GM19240 (cell line): ENCODE results near the gene TPM2.
A peak's percentile ranks its signal among the peaks of the same experiment; 100 is the strongest.
"Not testable (repeated sequence)": the region's sequence is repeated elsewhere in the genome, so short reads cannot be mapped to it uniquely, and the experiment has no call there.

Experiments
- DNase-seq: peaks from one replicate; pipeline ENCODE4 v3.0.0; 2011; ENCODE audit warnings: low spot score; ENCODE audit not compliant: insufficient read length

Gene TPM2

GRCh38 chr9:35656831-35657545 lies 32.7 kb downstream of the TPM2 start:
- no peak for DNase-seq

- DNase-seq = no peak
Observed at GRCh38 chr9:35656348-35656747, 33.4 kb downstream of the TPM2 start.

GRCh38 chr9:35653611-35654010 lies 36.1 kb downstream of the TPM2 start:
- no peak for DNase-seq

GRCh38 chr9:35652829-35653209 lies 36.9 kb downstream of the TPM2 start:
- DNase-seq = no peak

- DNase-seq = no peak
Observed at GRCh38 chr9:35651956-35652828, 37.5 kb downstream of the TPM2 start.

GRCh38 chr9:35650341-35651158 lies 39.2 kb downstream of the TPM2 start, which contains the start of gene SIT1:
TSS of gene SIT1 (minus strand) at chr9:35650931. CDS start at chr9:35650853, 78 bp downstream.
- no peak for DNase-seq

- no peak for DNase-seq
Observed at GRCh38 chr9:35649431-35650340, 40.0 kb downstream of the TPM2 start.

GRCh38 chr9:35646533-35647265 lies 43.0 kb downstream of the TPM2 start:
- peak; percentile 82 for DNase-seq

- DNase-seq = no peak
Observed at GRCh38 chr9:35646153-35646532, 43.6 kb downstream of the TPM2 start.

GRCh38 chr9:35645736-35646135 lies 44.0 kb downstream of the TPM2 start:
- not testable (repeated sequence) for DNase-seq

GRCh38 chr9:35643046-35643445 lies 46.7 kb downstream of the TPM2 start:
- DNase-seq = no peak

- DNase-seq = not testable (repeated sequence)
Observed at GRCh38 chr9:35641478-35641877, 48.2 kb downstream of the TPM2 start.

- not testable (repeated sequence) for DNase-seq
Observed at GRCh38 chr9:35640431-35640830, 49.3 kb downstream of the TPM2 start.

GRCh38 chr9:35639631-35640030 lies 50.1 kb downstream of the TPM2 start:
- no peak for DNase-seq

- DNase-seq = not testable (repeated sequence)
Observed at GRCh38 chr9:35639225-35639624, 50.5 kb downstream of the TPM2 start.

- DNase-seq = not testable (repeated sequence)
Observed at GRCh38 chr9:35638751-35639150, 51.0 kb downstream of the TPM2 start.

- DNase-seq = not testable (repeated sequence)
Observed at GRCh38 chr9:35637427-35637955, 52.2 kb downstream of the TPM2 start.

- not testable (repeated sequence) for DNase-seq
Observed at GRCh38 chr9:35636877-35637246, 52.9 kb downstream of the TPM2 start.

- DNase-seq = no peak
Observed at GRCh38 chr9:35636135-35636876, 53.4 kb downstream of the TPM2 start.
